Effector memory CD4-positive, alpha-beta T cell (primary cell): ENCODE results near the gene CD248.
A peak's percentile ranks its signal among the peaks of the same experiment; 100 is the strongest.

Source experiments
- DNase-seq, 3 donors: peaks; one replicate each; pipeline ENCODE4 v3.0.0-alpha.2; 2020
- H3K27ac ChIP-seq: 2 replicates; pipeline ENCODE4 v1.7.0; 2013; ENCODE audit warnings: mild to moderate bottlenecking, low read length, moderate library complexity; ENCODE audit not compliant: insufficient read depth, poor library complexity, severe bottlenecking
- H3K27me3 ChIP-seq: replicated peaks from 2 replicates; pipeline ENCODE4 v1.7.0; 2013; ENCODE audit warnings: mild to moderate bottlenecking, low read length; ENCODE audit not compliant: insufficient read depth, control insufficient read depth, poor library complexity, severe bottlenecking
- H3K36me3 ChIP-seq: 2 replicates; pipeline ENCODE4 v1.7.0; 2013; ENCODE audit warnings: mild to moderate bottlenecking, low read length, moderate library complexity; ENCODE audit not compliant: control insufficient read depth, insufficient read depth
- H3K4me1 ChIP-seq: 2 replicates; pipeline ENCODE4 v1.7.0; 2013; ENCODE audit warnings: low read length, mild to moderate bottlenecking; ENCODE audit not compliant: control insufficient read depth, insufficient read depth, poor library complexity, severe bottlenecking
- H3K4me3 ChIP-seq: 2 replicates; pipeline ENCODE4 v1.7.0; 2013; ENCODE audit warnings: low read length, low read depth, mild to moderate bottlenecking; ENCODE audit not compliant: insufficient read depth, poor library complexity, severe bottlenecking
- H3K9me3 ChIP-seq: 2 replicates; pipeline ENCODE4 v1.7.0; 2013; ENCODE audit warnings: mild to moderate bottlenecking, low read length, moderate library complexity; ENCODE audit not compliant: control insufficient read depth

The CD248 gene

DNA sequence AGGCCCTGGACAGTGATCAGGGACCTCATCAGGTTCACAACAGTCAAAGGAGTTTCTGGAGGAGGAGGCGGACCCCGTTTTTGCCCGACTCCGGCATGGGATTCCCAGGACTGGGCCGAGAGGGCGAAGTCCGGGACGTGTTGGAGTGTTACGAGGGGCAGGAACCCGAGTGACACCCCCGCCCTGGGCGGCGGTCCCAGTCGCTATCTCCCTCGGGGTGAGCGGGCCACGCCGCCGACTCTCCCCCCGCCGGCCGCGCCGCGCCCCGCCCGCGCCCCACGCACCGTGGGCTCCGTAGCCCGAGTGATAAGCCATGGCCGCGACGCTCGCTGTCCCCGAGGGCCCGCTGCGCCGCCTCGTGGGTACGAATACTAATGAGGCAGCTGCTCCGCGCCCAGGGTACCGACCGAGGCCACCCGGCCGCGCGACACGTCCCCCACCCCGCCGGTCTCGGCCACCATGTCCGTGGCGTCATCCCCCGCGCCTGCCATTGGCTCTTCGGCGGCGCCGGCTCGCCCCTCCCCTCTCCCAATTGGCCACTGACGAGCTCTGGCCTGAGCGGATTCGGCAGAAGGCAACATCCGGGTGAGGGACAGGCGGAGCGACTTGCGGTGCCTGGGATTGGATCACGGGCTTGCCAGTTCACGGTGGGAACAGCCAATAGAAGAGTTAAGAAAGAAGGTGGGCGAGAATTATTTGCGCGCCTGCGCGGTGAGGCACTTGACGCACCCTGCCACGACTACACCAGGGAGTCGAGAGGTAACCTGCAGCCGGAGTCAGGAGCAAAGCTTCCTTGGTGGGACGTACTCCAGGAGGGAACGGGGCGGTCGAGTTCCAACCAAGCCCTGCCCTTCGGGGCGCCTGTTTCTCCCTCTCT is 27.9 kb downstream of the CD248 start, which contains the start of gene YIF1A:
YIF1A (minus strand) TSS at position 473 of the 877 bp plus-strand sequence; CDS start at position 315, 158 bp downstream.
- peak within 1 kb of the TSS; percentile 72 for H3K4me3 ChIP-seq
- peak within 1 kb of the TSS; percentile 81 for H3K27ac ChIP-seq
- peak; percentile 97 to 99 (median 99) for DNase-seq
- no peaks in the 10 kb centered on the region for H3K36me3 ChIP-seq
- H3K4me1 ChIP-seq: peaks cover 25% of the 10 kb centered on the region
- H3K9me3 ChIP-seq: no peaks in the 10 kb centered on the region
- H3K27me3 ChIP-seq: peaks cover 10% of the 10 kb centered on the region

DNA sequence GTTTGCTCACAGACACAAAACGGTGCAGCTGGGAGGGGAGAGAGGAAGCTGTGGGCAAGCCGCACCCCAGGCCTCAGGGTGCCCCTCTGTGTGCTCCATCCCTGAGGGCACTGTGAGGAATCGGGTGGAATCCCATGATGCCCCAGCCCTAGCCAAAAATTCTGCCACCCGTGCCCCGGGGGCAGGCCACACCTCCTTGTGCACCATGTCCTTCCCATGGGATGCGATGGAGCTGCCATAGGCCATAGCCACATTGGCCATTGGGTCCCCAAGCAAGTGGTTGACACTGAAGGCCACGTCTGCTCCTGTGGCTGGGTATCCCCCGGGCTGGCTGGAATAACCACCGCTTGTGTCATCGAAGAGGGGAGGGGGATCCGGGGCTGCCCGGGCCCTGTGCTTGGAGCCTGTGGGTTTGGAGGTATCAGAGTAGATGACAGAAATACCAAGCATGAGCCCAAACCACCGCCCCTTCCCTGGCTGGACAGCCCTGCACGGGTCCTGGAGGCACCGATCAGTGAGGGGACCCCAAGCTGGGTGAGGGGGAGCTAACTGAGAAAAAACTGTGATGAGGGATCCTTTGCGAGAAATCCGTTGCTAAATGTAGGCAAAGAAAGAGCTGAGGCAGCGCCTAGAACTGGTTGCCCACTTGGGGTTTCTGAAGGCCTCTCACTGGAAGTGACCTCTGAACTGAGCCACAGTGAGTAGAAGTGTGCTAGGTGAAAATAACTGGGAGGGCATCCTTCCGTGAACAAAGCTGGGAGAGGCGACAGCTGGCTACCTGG is 28.8 kb downstream of the CD248 start:
- H3K4me1 ChIP-seq: peaks cover 25% of the 10 kb centered on the region
- H3K27ac ChIP-seq: peak overlapping the region; percentile 81
- H3K36me3 ChIP-seq: no peaks in the 10 kb centered on the region
- H3K27me3 ChIP-seq: peaks cover 10% of the 10 kb centered on the region
- no peaks in the 10 kb centered on the region for H3K9me3 ChIP-seq
- H3K4me3 ChIP-seq: peak overlapping the region; percentile 72
- DNase-seq: no peak

DNA sequence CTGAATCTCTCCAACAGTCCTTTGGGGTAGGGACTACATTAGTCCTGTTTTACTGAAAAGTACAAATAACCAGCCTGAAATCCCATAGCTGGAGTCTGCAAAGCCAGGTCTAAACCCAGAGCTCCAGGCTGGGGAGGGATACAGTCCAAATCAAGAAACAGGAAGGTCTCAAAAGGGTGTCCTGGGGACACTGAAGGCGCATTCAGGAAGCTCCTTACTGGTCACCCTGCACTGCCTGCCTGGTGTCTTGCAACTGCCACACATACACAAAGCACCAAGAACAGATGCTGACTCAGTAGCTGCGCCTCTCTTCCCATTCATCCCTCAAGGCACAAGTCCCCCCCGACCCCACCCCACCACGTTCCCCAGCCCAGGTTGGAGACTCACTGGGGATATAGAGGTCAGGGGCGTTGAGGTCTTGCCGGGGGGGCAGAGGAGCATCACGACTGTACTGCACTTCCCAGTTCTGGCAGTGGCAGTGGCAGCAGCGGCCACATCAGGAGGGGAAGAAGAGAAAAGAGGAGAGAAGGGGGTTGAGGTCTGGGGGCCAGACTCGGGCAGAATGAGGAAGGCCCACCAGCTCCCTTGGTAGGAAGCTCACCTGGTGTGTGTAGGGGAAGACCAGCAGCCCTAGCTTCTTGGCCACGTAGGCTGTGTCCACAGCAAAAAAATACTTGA is 29.5 kb downstream of the CD248 start:
- Histone ChIP-seq H3K4me1 (peaks cover 29% of the 10 kb centered on the region), H3K9me3 (no peaks in the 10 kb centered on the region), H3K27ac (no peak overlapping the region), H3K4me3 (no peak overlapping the region), H3K27me3 (peaks cover 7% of the 10 kb centered on the region), H3K36me3 (no peaks in the 10 kb centered on the region)
- no peak for DNase-seq

GRCh38 chr11:66286699-66287098 is 30.1 kb downstream of the CD248 start:
- Histone ChIP-seq H3K4me3 (no peak overlapping the region), H3K27me3 (peaks cover 3% of the 10 kb centered on the region), H3K4me1 (peaks cover 29% of the 10 kb centered on the region), H3K9me3 (no peaks in the 10 kb centered on the region), H3K27ac (no peak overlapping the region), H3K36me3 (no peaks in the 10 kb centered on the region)
- DNase-seq: no peak

- Histone ChIP-seq H3K4me1 (peaks cover 29% of the 10 kb centered on the region), H3K4me3 (no peak overlapping the region), H3K9me3 (no peaks in the 10 kb centered on the region), H3K27ac (no peak overlapping the region), H3K36me3 (no peaks in the 10 kb centered on the region), H3K27me3 (no peaks in the 10 kb centered on the region)
- DNase-seq: no peak
Observed at GRCh38 chr11:66285250-66285947, 31.4 kb downstream of the CD248 start.

DNA sequence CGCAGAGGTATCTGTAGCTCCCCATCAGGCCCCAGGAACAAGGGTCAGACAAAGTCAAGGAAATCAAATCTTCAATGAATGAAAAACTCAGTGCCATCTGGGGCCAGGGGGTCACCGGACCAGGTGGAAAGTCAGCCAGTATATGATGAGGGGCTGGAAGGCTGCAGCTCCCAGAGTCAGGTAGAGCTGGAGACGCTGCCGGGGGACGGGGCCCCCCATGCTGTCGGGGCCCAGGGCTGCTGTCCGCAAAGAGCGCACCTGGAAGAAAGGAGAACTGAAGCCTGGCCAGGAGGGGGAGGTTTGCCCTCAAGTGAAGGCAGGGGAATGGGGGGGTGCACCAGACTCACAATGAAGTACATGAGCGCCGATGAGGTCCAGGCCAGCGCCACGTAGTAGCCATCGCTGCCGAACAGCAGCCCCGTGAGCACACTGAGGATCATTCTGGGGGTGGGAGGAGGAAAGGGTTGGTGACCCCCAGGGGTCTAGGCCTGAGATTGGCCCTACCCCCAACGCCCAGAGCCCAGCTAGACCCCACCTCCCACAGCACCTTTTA is 32.2 kb downstream of the CD248 start:
- H3K4me3 ChIP-seq: no peak overlapping the region
- H3K9me3 ChIP-seq: no peaks in the 10 kb centered on the region
- H3K4me1 ChIP-seq: peaks cover 24% of the 10 kb centered on the region
- no peak overlapping the region for H3K27ac ChIP-seq
- no peaks in the 10 kb centered on the region for H3K36me3 ChIP-seq
- DNase-seq: no peak
- no peaks in the 10 kb centered on the region for H3K27me3 ChIP-seq

- Histone ChIP-seq H3K4me3 (no peak overlapping the region), H3K9me3 (no peaks in the 10 kb centered on the region), H3K4me1 (peaks cover 26% of the 10 kb centered on the region), H3K27ac (no peak overlapping the region), H3K27me3 (no peaks in the 10 kb centered on the region), H3K36me3 (no peaks in the 10 kb centered on the region)
- DNase-seq: no peak
Observed at GRCh38 chr11:66283461-66284105, 33.3 kb downstream of the CD248 start.

GRCh38 chr11:66282468-66283455 is 34.1 kb downstream of the CD248 start:
- no peaks in the 10 kb centered on the region for H3K36me3 ChIP-seq

More at GRCh38 chr11:66282468-66283455, 34.1 kb downstream of the CD248 start:
- peak; percentile 98 to 100 (median 100) for DNase-seq
- H3K9me3 ChIP-seq: no peaks in the 10 kb centered on the region
- H3K27ac ChIP-seq: peak overlapping the region; percentile 50
- no peak overlapping the region for H3K4me3 ChIP-seq
- H3K27me3 ChIP-seq: no peaks in the 10 kb centered on the region
- peaks cover 22% of the 10 kb centered on the region for H3K4me1 ChIP-seq
